Placental pericyte (primary cell): Measurements from ENCODE around the gene VSIG4. TPM values are rescaled to one million over a fixed set of nuclear protein-coding genes. Genes with fewer than 3 reads are reported as not detected.

Experiments
- total RNA-seq: library from RNA; depleted of rRNA; stranded (reverse); fragments of >200 nt; gene quantifications from 2 replicates; pipeline ENCODE4 v1.2.3, GENCODE V29; 2012

The VSIG4 gene
- 0.14 TPM in 1 of 2 replicates, not detected in the other for total RNA-seq

GRCh38 chrX:66039944-66040343, at the start of gene VSIG4:
Gene VSIG4 (minus strand): TSS chrX:66040080. CDS start chrX:66039998, 82 bp downstream.

Other genes starting within 250 kb of the VSIG4 start
- gene HEPH, start 124.2 kb upstream of the VSIG4 start, total RNA-seq: 0.22 and 0.72 TPM in 2 replicates